ENCODE measurements around the gene SACM1L.

GRCh38 chr3:45641756-45642155 is 47.4 kb upstream of the SACM1L start:
- TF ChIP-seq CTCF (IDR thresholded peaks at IDR 0.05; ENCODE audit: low read depth, low read length, missing input control), result no peak
- TF ChIP-seq, protein P1, sequence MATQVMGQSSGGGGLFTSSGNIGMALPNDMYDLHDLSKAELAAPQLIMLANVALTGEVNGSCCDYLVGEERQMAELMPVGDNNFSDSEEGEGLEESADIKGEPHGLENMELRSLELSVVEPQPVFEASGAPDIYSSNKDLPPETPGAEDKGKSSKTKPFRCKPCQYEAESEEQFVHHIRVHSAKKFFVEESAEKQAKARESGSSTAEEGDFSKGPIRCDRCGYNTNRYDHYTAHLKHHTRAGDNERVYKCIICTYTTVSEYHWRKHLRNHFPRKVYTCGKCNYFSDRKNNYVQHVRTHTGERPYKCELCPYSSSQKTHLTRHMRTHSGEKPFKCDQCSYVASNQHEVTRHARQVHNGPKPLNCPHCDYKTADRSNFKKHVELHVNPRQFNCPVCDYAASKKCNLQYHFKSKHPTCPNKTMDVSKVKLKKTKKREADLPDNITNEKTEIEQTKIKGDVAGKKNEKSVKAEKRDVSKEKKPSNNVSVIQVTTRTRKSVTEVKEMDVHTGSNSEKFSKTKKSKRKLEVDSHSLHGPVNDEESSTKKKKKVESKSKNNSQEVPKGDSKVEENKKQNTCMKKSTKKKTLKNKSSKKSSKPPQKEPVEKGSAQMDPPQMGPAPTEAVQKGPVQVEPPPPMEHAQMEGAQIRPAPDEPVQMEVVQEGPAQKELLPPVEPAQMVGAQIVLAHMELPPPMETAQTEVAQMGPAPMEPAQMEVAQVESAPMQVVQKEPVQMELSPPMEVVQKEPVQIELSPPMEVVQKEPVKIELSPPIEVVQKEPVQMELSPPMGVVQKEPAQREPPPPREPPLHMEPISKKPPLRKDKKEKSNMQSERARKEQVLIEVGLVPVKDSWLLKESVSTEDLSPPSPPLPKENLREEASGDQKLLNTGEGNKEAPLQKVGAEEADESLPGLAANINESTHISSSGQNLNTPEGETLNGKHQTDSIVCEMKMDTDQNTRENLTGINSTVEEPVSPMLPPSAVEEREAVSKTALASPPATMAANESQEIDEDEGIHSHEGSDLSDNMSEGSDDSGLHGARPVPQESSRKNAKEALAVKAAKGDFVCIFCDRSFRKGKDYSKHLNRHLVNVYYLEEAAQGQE (IDR thresholded peaks at IDR 0.05), result no peak
- TF ChIP-seq SP1 (IDR thresholded peaks at IDR 0.05), result no peak
- no peak for TF ChIP-seq TAF1 (conservative IDR thresholded peaks at IDR 0.05)
- TF ChIP-seq MAX (IDR thresholded peaks at IDR 0.05), result no peak
- TF ChIP-seq, protein P2, sequence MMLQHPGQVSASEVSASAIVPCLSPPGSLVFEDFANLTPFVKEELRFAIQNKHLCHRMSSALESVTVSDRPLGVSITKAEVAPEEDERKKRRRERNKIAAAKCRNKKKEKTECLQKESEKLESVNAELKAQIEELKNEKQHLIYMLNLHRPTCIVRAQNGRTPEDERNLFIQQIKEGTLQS (IDR thresholded peaks at IDR 0.05), result no peak
- no peak for TF ChIP-seq ZBTB33 (IDR thresholded peaks at IDR 0.05)
- TF ChIP-seq JUND (IDR thresholded peaks at IDR 0.05), result no peak
- TF ChIP-seq EGR1 (IDR thresholded peaks at IDR 0.05; ENCODE audit: low read depth in 2 of 2), result no peak
- TF ChIP-seq YY1 (IDR thresholded peaks at IDR 0.05), result no peak
- no peak for TF ChIP-seq HNF4A (conservative IDR thresholded peaks at IDR 0.05)
- TF ChIP-seq GABPA (IDR thresholded peaks at IDR 0.05 in 1 of 2, conservative IDR thresholded peaks at IDR 0.05 in 1 of 2), result no peak

Measured in liver (tissue), 3 donors.